Naive thymus-derived CD8-positive, alpha-beta T cell (primary cell): ENCODE data around the gene RRP1B. TPM values are rescaled to one million over a fixed set of nuclear protein-coding genes. Genes with fewer than 3 reads are reported as not detected.
A peak's percentile ranks its signal among the peaks of the same experiment; 100 is the strongest.
"Not testable (repeated sequence)": the region's sequence is repeated elsewhere in the genome, so short reads cannot be mapped to it uniquely, and the experiment has no call there.

ENCODE experiments used
- ATAC-seq, 2 donors: fragments of 150-1000 bp; cut with Tn5 transposase in 1 of 2; sonication (Bioruptor Pico), chemical (Tn5 transposase) in 1 of 2; 1 replicate in 1 of 2; 2 replicates in 1 of 2; pipeline ENCODE4 v1.10.0; 2021; ENCODE audit warnings: mild to moderate bottlenecking in 2 of 2, moderate library complexity in 2 of 2
- POLR2A ChIA-PET: fragments of 350-600 bp; sonication (Branson Sonifier 250); formaldehyde crosslinking; loops from one replicate; lab custom pipeline; 2021; ENCODE audit warnings: antibody characterized with exemption; lab: Charles Lee
- DNase-seq, 10 donors: peaks; one replicate each; pipeline versions ENCODE4 v3.0.0 to v3.0.0-alpha.2; 2020 to 2022
- H3K27ac Mint-ChIP-seq, 10 donors: one replicate each; pipeline ENCODE4 v1.8.0; 2020 to 2022; ENCODE audit warnings: mild to moderate bottlenecking in 10 of 10, mixed read lengths in 10 of 10, moderate library complexity in 4 of 10, inconsistent platforms in 1 of 10
- H3K27me3 Mint-ChIP-seq, 5 donors: one replicate each; pipeline ENCODE4 v1.8.0; 2021 to 2022; ENCODE audit warnings: mixed read lengths in 5 of 5
- H3K36me3 Mint-ChIP-seq, 3 donors: one replicate each; pipeline ENCODE4 v1.8.0; 2020 to 2022; ENCODE audit warnings: mixed read lengths in 3 of 3, mild to moderate bottlenecking in 2 of 3, inconsistent platforms in 1 of 3
- H3K4me1 Mint-ChIP-seq, 4 donors: one replicate each; pipeline ENCODE4 v1.8.0; 2021 to 2022; ENCODE audit warnings: mixed read lengths in 4 of 4
- H3K4me3 Mint-ChIP-seq, 10 donors: one replicate each; pipeline ENCODE4 v1.8.0; 2020 to 2022; ENCODE audit warnings: mild to moderate bottlenecking in 10 of 10, mixed read lengths in 10 of 10, moderate library complexity in 6 of 10, inconsistent platforms in 1 of 10
- H3K9me3 Mint-ChIP-seq, 9 donors: one replicate each; pipeline ENCODE4 v1.8.0; 2020 to 2022; ENCODE audit warnings: mixed read lengths in 9 of 9, mild to moderate bottlenecking in 3 of 9, inconsistent platforms in 1 of 9, moderate library complexity in 1 of 9
- polyA plus RNA-seq, 3 donors: library from polyadenylated mRNA; unstranded; fragments of 300-500 nt; fragmentation: Illumina TruSeq; gene quantifications; one replicate each; pipeline ENCODE4 v1.2.3, GENCODE V29; 2021
- total RNA-seq, 8 experiments: library from RNA in 2 of 8; stranded (reverse) in 2 of 8; gene quantifications; one replicate each; pipeline ENCODE4 v1.2.3 and lab custom pipeline; 2021 to 2026

The RRP1B gene
- total and polyA plus RNA-seq, 5 experiments from 2014 or later = 29.0 to 48.4 (median 39.6) TPM

- ATAC-seq (peak; percentile 83 to 92), DNase-seq (peak in 2 of 10 donors; percentile 37 to 48)
- POLR2A ChIA-PET = interaction anchor here (0.7 kb wide), 1 partner anchor 22 kb away, joined by 3 read pairs; no protein-coding TSS in a partner anchor
- H3K36me3 Mint-ChIP-seq = peaks cover 7 to 38% (median 25%) of the 10 kb centered on the region in 3 donors
- H3K4me3 Mint-ChIP-seq = peak overlapping the region in 2 of 10 donors; percentile 5 to 32
- H3K9me3 Mint-ChIP-seq = peaks cover 0 to 20% (median 2%) of the 10 kb centered on the region in 9 donors
- H3K27me3 Mint-ChIP-seq = no peaks in the 10 kb centered on the region
- H3K4me1 Mint-ChIP-seq = peaks cover 10 to 22% (median 14%) of the 10 kb centered on the region in 4 donors
- peak overlapping the region in 5 of 10 donors; percentile 21 to 80 (median 65) for H3K27ac Mint-ChIP-seq
Measured at GRCh38 chr21:43697758-43698643, 38.6 kb downstream of the RRP1B start.

DNA sequence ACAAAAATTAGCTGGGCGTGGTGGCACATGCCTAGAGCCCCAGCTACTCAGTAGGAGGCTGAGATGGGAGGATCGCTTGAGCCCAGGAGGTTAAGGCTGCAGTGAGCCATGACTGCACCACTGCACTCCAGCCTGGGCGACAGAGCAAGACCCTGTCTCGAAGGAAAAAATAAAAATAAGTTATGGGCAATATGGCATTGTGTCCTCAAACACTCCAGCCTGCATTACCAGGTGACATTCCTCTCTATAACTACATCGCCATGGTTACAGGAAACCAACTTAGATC lies 40.1 kb downstream of the RRP1B start:
- H3K27me3 Mint-ChIP-seq, ATAC-seq, H3K4me3 Mint-ChIP-seq, DNase-seq, POLR2A ChIA-PET: not testable (repeated sequence)
- Mint-ChIP-seq H3K9me3 (peaks cover 0 to 20% (median 2%) of the 10 kb centered on the region in 9 donors), H3K27ac (peak overlapping the region in 1 of 10 donors; percentile 37), H3K4me1 (peaks cover 11 to 26% (median 18%) of the 10 kb centered on the region in 4 donors), H3K36me3 (peaks cover 7 to 23% (median 21%) of the 10 kb centered on the region in 3 donors)

DNA sequence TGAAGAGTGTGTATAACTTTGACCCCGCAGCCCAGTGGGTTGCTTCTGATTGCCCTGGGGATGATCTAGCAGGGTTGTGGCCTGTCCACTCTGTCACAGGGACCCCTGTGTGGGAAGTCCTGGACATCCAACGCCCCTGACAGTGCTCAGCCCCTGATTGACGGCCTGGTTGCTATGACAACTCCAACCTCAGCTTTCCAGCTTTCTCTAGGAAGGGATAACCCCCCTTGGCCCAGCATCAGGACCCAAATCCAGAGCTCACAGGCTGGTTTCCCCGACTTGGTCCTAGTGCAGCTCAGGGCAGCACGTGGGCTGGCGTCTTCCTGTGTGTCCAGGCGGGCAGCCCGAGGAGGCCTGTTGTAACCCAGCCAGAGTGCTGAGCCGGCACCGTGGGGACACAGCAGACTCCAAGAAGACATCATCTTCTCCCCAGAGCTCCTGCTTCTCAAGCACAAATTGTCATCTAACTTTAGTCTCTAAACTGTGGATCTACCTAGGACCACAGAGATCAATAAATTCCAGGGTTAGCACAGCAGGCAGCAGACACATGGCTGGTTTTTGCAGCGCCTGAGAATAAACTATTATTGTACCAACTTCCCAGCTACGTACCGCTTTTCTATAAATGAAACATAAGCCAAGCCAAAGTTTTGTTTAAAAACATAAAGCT lies 40.7 kb downstream of the RRP1B start:
- no peak for ATAC-seq
- DNase-seq = no peak
- peak overlapping the region in 2 of 10 donors; percentile 38 to 69 for H3K27ac Mint-ChIP-seq
- POLR2A ChIA-PET = no interaction called here
- peaks cover 11 to 26% (median 18%) of the 10 kb centered on the region in 4 donors for H3K4me1 Mint-ChIP-seq
- H3K4me3 Mint-ChIP-seq = no peak overlapping the region
- peaks cover 7 to 18% (median 18%) of the 10 kb centered on the region in 3 donors for H3K36me3 Mint-ChIP-seq
- no peaks in the 10 kb centered on the region for H3K27me3 Mint-ChIP-seq
- peaks cover 0 to 20% (median 2%) of the 10 kb centered on the region in 9 donors for H3K9me3 Mint-ChIP-seq

DNA sequence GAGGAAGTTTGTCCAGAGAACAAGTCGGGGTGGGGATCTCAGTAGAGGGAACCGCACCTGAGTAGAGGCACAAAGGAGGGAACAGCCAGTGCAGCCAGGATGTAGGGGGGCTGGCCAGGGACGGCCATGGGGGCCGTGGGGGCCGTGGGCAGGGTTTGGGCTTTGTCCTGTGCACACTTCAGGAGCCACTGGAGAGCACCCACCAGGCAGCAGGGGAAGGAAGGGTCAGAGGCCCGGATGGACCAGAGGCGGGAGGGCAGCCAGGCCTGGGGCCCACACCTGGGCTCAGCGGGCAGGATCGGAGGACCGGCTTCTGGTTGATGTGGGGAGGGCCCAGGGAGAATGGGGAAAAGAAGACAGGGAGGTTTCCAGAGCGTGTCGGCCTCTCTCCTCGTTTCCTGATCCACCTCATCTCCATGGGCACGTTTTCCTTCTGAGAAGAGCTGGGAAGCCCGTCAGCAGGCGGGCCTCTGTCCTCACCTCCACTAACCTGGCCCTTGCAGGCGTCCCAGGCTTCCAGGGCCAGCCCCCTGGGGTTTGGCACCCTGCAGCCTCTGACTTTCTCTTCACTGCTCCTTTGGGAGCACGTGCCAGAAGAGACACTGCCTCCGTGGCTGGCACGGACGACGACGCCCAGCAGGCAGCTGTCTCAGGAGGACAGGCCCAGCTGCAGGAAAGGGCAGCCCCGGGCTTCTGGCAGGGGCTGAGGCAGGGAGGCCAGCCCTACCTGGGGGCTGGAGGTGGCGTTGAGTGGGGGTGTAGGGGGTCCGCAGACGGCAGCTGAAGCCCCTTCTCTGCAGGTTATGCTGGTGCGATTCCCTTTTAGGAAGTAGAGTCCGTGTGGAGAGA lies 42.8 kb downstream of the RRP1B start:
- Mint-ChIP-seq H3K9me3 (peaks cover 0 to 14% (median 2%) of the 10 kb centered on the region in 9 donors), H3K36me3 (peaks cover 0 to 8% (median 7%) of the 10 kb centered on the region in 3 donors), H3K4me1 (peaks cover 11 to 26% (median 18%) of the 10 kb centered on the region in 4 donors), H3K4me3 (peak overlapping the region; percentile 40 to 85 (median 62)), H3K27ac (peak overlapping the region in 2 of 10 donors; percentile 17 to 63), H3K27me3 (no peaks in the 10 kb centered on the region)
- DNase-seq = no peak
- POLR2A ChIA-PET = interaction anchor here (1.4 kb wide), 1 partner anchor 18 kb away, joined by 3 read pairs; no protein-coding TSS in a partner anchor
- ATAC-seq = no peak

DNA sequence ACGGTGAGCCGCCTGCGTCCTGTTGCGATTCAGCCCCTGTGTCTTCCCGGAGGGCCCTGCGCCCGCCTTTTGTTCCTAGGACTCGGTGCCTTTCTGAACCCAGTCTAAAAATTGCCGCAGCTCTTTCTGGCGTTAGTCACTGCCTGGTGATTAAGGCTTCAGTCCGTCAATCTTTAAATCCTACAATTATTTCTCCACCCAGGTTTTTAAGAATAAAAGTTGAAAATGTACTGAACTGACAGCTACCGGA lies 43.4 kb downstream of the RRP1B start:
- H3K27ac Mint-ChIP-seq = peak overlapping the region in 5 of 10 donors; percentile 17 to 70 (median 57)
- H3K36me3 Mint-ChIP-seq = peaks cover 0 to 4% (median 3%) of the 10 kb centered on the region in 3 donors
- peak overlapping the region; percentile 40 to 85 (median 62) for H3K4me3 Mint-ChIP-seq
- ATAC-seq (peak; percentile 10 to 28), DNase-seq (no peak)
- H3K27me3 Mint-ChIP-seq = no peaks in the 10 kb centered on the region
- POLR2A ChIA-PET = no interaction called here
- H3K9me3 Mint-ChIP-seq = peaks cover 0 to 9% (median 2%) of the 10 kb centered on the region in 9 donors
- peaks cover 11 to 23% (median 15%) of the 10 kb centered on the region in 4 donors for H3K4me1 Mint-ChIP-seq

GRCh38 chr21:43703035-43703880 lies 43.9 kb downstream of the RRP1B start:
- Mint-ChIP-seq H3K4me1 (peaks cover 10 to 20% (median 12%) of the 10 kb centered on the region in 4 donors), H3K36me3 (peaks cover 0 to 2% (median 0%) of the 10 kb centered on the region in 3 donors), H3K9me3 (peaks cover 0 to 5% (median 0%) of the 10 kb centered on the region in 9 donors), H3K27me3 (no peaks in the 10 kb centered on the region), H3K4me3 (peak overlapping the region; percentile 40 to 85 (median 62)), H3K27ac (peak overlapping the region in 5 of 10 donors; percentile 17 to 70 (median 57))
- POLR2A ChIA-PET = no interaction called here
- peak in 7 of 10 donors; percentile 12 to 40 (median 24) for DNase-seq
- peak; percentile 81 to 82 for ATAC-seq

DNA sequence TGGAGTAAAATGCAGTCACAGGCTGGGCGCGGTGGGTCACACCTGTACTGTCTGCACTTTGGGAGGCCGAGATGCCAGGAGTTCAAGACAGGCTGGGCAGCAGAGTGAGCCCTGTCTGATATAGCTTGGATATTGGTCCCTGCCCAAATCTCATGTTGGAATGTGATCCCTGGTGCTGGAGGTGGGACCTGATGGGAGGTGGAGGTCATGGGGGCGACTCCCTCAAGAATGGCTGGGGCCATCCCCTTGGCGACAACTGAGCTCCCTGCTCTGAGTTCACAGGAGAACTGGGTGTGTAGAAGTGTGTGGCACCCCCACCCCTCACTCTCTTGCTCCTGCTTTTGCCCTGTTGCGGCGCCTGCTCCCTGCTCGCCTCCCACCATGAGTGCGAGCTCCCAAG lies 48.1 kb downstream of the RRP1B start:
- Mint-ChIP-seq H3K4me3 (no peak overlapping the region), H3K4me1 (peaks cover 3 to 10% (median 10%) of the 10 kb centered on the region in 4 donors), H3K9me3 (no peaks in the 10 kb centered on the region), H3K36me3 (no peaks in the 10 kb centered on the region), H3K27me3 (peaks cover 0 to 2% (median 0%) of the 10 kb centered on the region in 5 donors), H3K27ac (no peak overlapping the region)
- POLR2A ChIA-PET = interaction anchor here (1.2 kb wide), 1 partner anchor 22 kb away, joined by 3 read pairs; no protein-coding TSS in a partner anchor
- DNase-seq (no peak), ATAC-seq (no peak)

DNA sequence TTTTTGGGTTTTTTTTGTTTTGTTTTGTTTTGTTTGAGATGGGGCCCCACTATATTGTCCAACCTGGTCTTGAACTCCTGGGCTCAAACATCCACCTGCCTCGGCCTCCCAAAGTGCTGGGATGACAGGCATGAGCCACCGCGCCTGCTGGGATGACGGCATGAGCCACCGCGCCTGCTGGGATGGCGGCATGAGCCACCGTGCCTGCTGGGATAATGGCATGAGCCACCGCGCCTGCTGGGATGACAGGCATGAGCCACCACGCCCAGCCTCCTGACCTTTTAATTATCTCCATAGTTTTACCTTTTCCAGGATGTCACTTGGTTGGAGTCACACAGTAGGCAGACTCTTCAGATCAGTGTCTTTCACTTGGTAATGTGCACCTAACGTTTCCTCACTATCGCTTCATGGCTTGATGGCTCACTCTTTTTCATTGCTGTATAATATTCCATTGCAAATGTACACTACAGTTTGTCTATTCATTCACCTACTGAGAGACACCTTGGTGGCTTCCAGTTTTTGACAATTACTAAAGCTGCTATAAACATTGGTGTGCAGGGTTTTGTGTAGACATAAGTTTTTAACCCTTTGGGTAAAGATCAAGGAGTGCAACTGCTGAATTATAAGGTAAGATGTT lies 49.5 kb downstream of the RRP1B start:
- POLR2A ChIA-PET = no interaction called here
- Mint-ChIP-seq H3K9me3 (no peaks in the 10 kb centered on the region), H3K4me3 (no peak overlapping the region), H3K4me1 (no peaks in the 10 kb centered on the region), H3K27ac (no peak overlapping the region), H3K27me3 (peaks cover 0 to 2% (median 0%) of the 10 kb centered on the region in 5 donors), H3K36me3 (no peaks in the 10 kb centered on the region)
- ATAC-seq (no peak), DNase-seq (no peak)

- peak overlapping the region in 1 of 10 donors; percentile 60 for H3K27ac Mint-ChIP-seq
- POLR2A ChIA-PET = no interaction called here
- peaks cover 0 to 12% (median 2%) of the 10 kb centered on the region in 4 donors for H3K4me1 Mint-ChIP-seq
- DNase-seq (no peak), ATAC-seq (no peak)
- H3K36me3 Mint-ChIP-seq = no peaks in the 10 kb centered on the region
- H3K9me3 Mint-ChIP-seq = no peaks in the 10 kb centered on the region
- H3K27me3 Mint-ChIP-seq = peaks cover 0 to 2% (median 0%) of the 10 kb centered on the region in 5 donors
- H3K4me3 Mint-ChIP-seq = no peak overlapping the region
Measured at GRCh38 chr21:43712268-43712942, 53.0 kb downstream of the RRP1B start.

GRCh38 chr21:43713123-43713522 lies 53.8 kb downstream of the RRP1B start:
- DNase-seq, ATAC-seq, H3K36me3 Mint-ChIP-seq, H3K27me3 Mint-ChIP-seq, H3K4me3 Mint-ChIP-seq, POLR2A ChIA-PET, H3K27ac Mint-ChIP-seq, H3K9me3 Mint-ChIP-seq: not testable (repeated sequence)
- H3K4me1 Mint-ChIP-seq = peaks cover 1 to 16% (median 4%) of the 10 kb centered on the region in 4 donors
